A673 (cell line): ENCODE results near the gene HLA-B.

Experiments
- EZH2 ChIP-seq: fragments of 200-600 bp; sonication (generic); IDR thresholded peaks from 2 replicates; pipeline ENCODE4 v1.6.1; 2017; ENCODE audit warnings: borderline replicate concordance, low read depth, mild to moderate bottlenecking, mixed read lengths, antibody characterized with exemption, low read length; ENCODE audit not compliant: poor library complexity, severe bottlenecking
- TF ChIP-seq, protein P1 (sequence below): fragments of 300-800, 200-600 bp; sonication (generic); conservative IDR thresholded peaks from 2 replicates; pipeline ENCODE4 v1.5.1; 2017; ENCODE audit warnings: low read depth, mild to moderate bottlenecking, antibody characterized with exemption, low read length, moderate library complexity, mixed read lengths

DNA sequence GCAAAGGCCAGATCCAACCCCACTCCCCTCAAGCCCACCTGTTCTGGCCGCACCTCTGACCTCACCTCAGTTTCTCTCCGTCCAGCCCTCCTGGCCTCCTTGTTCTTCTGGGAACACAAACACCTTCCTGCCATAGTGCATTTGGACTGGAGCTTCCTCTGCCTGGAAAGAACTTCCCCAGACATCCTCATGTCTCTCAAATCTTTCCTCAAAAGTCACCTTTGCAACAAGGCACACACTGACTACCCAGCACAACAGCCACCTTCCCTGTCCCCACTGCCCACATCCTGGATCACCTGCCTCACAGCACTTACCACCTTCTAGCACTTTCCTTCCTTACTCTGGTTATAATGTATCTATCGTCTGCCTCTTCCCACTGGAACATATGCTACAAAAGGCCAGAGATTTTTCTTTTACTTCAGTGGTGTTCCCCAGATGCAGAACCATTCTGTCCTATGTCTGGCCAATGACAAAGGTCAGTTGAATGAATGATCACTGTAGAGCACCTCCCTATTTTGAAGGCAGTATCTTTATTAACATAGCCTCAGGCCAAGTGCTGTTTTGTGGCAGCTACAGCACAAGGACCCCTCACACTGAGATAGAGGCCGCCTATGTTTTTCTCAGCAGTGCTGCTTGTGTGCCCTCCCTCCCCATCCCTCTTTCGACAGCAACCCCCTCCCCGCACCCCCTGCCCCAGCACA, 4.1 kb downstream of the HLA-B start:
- TF ChIP-seq EZH2 = no peak
- TF ChIP-seq, protein P1, sequence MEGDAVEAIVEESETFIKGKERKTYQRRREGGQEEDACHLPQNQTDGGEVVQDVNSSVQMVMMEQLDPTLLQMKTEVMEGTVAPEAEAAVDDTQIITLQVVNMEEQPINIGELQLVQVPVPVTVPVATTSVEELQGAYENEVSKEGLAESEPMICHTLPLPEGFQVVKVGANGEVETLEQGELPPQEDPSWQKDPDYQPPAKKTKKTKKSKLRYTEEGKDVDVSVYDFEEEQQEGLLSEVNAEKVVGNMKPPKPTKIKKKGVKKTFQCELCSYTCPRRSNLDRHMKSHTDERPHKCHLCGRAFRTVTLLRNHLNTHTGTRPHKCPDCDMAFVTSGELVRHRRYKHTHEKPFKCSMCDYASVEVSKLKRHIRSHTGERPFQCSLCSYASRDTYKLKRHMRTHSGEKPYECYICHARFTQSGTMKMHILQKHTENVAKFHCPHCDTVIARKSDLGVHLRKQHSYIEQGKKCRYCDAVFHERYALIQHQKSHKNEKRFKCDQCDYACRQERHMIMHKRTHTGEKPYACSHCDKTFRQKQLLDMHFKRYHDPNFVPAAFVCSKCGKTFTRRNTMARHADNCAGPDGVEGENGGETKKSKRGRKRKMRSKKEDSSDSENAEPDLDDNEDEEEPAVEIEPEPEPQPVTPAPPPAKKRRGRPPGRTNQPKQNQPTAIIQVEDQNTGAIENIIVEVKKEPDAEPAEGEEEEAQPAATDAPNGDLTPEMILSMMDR = no peak
